A549 (cell line): ENCODE measurements around the gene PPP3CA. TPM values are rescaled to one million over a fixed set of nuclear protein-coding genes. Genes with fewer than 3 reads are reported as not detected.

ENCODE experiments used
- ATAC-seq, 2 experiments: fragments of 200-7000 bp in 1 of 2; fragments of >200 bp in 1 of 2; cut with Nextera tagmentation in 1 of 2; cut with Tn5 transposase in 1 of 2; 3 replicates each; pipeline versions ENCODE4 v1.8.0 to v1.9.1; 2018 to 2020; ENCODE audit warnings: mild to moderate bottlenecking in 1 of 2, moderate library complexity in 1 of 2
- CTCF ChIA-PET: fragments of 300-600 bp; sonication (Branson Sonifier 250); formaldehyde crosslinking; extraction: SDS; loops from one replicate; lab custom pipeline; 2021; ENCODE audit warnings: antibody characterized with exemption, inconsistent platforms; lab: Yijun Ruan, JAX
- POLR2A ChIA-PET: fragments of 350-600 bp; formaldehyde crosslinking; extraction: SDS; loops from one replicate; lab custom pipeline; 2021; ENCODE audit warnings: antibody characterized with exemption, inconsistent platforms; lab: Yijun Ruan, JAX
- DNase-seq, 2 experiments: peaks; one replicate each; pipeline versions ENCODE4 v3.0.0 to v3.0.0-alpha.2; 2011 to 2016; ENCODE audit warnings: low read depth in 1 of 2, low spot score in 1 of 2
- FAIRE-seq: peaks from 2 replicates; lab custom pipeline; 2011; peaks lifted over from hg19 to GRCh38; lab: Jason Lieb, UNC
- H3K27ac ChIP-seq, 2 experiments: fragments of >200 bp; sonication (Bioruptor Twin); formaldehyde crosslinking; 3 replicates each; pipeline ENCODE4 v1.5.1; 2016 to 2017
- H3K4me1 ChIP-seq: fragments of >200 bp; sonication (Bioruptor Twin); formaldehyde crosslinking; 3 replicates; pipeline ENCODE4 v1.6.1; 2016
- H3K4me2 ChIP-seq: fragments of >200 bp; sonication (Bioruptor Twin); formaldehyde crosslinking; 3 replicates; pipeline ENCODE4 v1.6.1; 2016
- H3K4me3 ChIP-seq: fragments of >200 bp; sonication (Bioruptor Twin); formaldehyde crosslinking; 3 replicates; pipeline ENCODE4 v1.5.1; 2016
- H3K9me3 ChIP-seq: fragments of >200 bp; sonication (Bioruptor Twin); formaldehyde crosslinking; 3 replicates; pipeline ENCODE4 v1.6.1; 2016
- BHLHE40 ChIP-seq: IDR thresholded peaks from 2 replicates; pipeline ENCODE4 v1.6.1; 2012; ENCODE audit warnings: low read depth, low read length, inconsistent platforms
- EHMT2 ChIP-seq: fragments of 200-600 bp; sonication (generic); IDR thresholded peaks from 2 replicates; pipeline ENCODE4 v1.6.1; 2016; ENCODE audit warnings: antibody characterized with exemption, low read depth, mild to moderate bottlenecking, moderate library complexity
- ESRRA ChIP-seq: fragments of 150-350 bp; IDR thresholded peaks from 2 replicates; pipeline ENCODE4 v1.6.1; 2014; ENCODE audit warnings: mild to moderate bottlenecking, low read length, borderline replicate concordance
- FOSL2 ChIP-seq, 2 experiments: fragments of 450-650 bp in 1 of 2; fragments of >200 bp in 1 of 2; sonication (Bioruptor Twin) in 1 of 2; formaldehyde crosslinking; IDR thresholded peaks; 2 replicates each; pipeline versions ENCODE4 v1.5.0 to v1.6.1; 2016 to 2020; ENCODE audit warnings: mild to moderate bottlenecking in 1 of 2, moderate library complexity in 1 of 2
- FOXS1 ChIP-seq: fragments of 250-450 bp; sonication (Bioruptor Pico); IDR thresholded peaks from 2 replicates; pipeline ENCODE4 v1.5.0; 2020; ENCODE audit warnings: mild to moderate bottlenecking, moderate library complexity
- HDAC2 ChIP-seq: fragments of 200-600 bp; sonication (generic); IDR thresholded peaks from 2 replicates; pipeline ENCODE4 v1.6.1; 2016
- HES2 ChIP-seq: fragments of >200 bp; sonication (Bioruptor Twin); formaldehyde crosslinking; IDR thresholded peaks from 2 replicates; pipeline ENCODE4 v1.6.1; 2016
- HEYL ChIP-seq: fragments of 250-450 bp; sonication (Bioruptor Pico); IDR thresholded peaks from 2 replicates; pipeline ENCODE4 v1.8.0; 2021; ENCODE audit warnings: mild to moderate bottlenecking, moderate library complexity
- HMGXB4 ChIP-seq: fragments of 250-450 bp; sonication (Bioruptor Pico); IDR thresholded peaks from 2 replicates; pipeline ENCODE4 v1.5.0; 2021; ENCODE audit warnings: mild to moderate bottlenecking, moderate library complexity, borderline replicate concordance
- HOXB5 ChIP-seq: fragments of 250-450 bp; sonication (Bioruptor Pico); IDR thresholded peaks from 2 replicates; pipeline ENCODE4 v1.5.0; 2020; ENCODE audit warnings: mild to moderate bottlenecking, moderate library complexity
- KDM1A ChIP-seq: fragments of 200-600 bp; sonication (generic); IDR thresholded peaks from 2 replicates; pipeline ENCODE4 v1.6.1; 2016; ENCODE audit warnings: low read depth, mild to moderate bottlenecking
- MAFK ChIP-seq: fragments of 450-650 bp; IDR thresholded peaks from 2 replicates; pipeline ENCODE4 v1.6.1; 2014; ENCODE audit not compliant: partially characterized antibody
- MAX ChIP-seq: IDR thresholded peaks from 2 replicates; pipeline ENCODE4 v1.6.1; 2012
- NFE2L2 ChIP-seq: fragments of 150-350 bp; conservative IDR thresholded peaks from 2 replicates; pipeline ENCODE4 v1.6.1; 2014; ENCODE audit warnings: low read length
- RARB ChIP-seq: fragments of 250-450 bp; sonication (Bioruptor Pico); IDR thresholded peaks from 2 replicates; pipeline ENCODE4 v1.8.0; 2021; ENCODE audit warnings: mild to moderate bottlenecking, moderate library complexity
- RFX5 ChIP-seq: fragments of 450-650 bp; IDR thresholded peaks from 2 replicates; pipeline ENCODE4 v1.7.1; 2014; ENCODE audit warnings: antibody characterized with exemption, mild to moderate bottlenecking, moderate library complexity
- SMC3 ChIP-seq: fragments of >200 bp; sonication (Bioruptor Twin); formaldehyde crosslinking; IDR thresholded peaks from 3 replicates; pipeline ENCODE4 v1.6.1; 2018; ENCODE audit warnings: inconsistent platforms
- USF2 ChIP-seq: fragments of 450-650 bp; IDR thresholded peaks from 2 replicates; pipeline ENCODE4 v1.6.1; 2014; ENCODE audit warnings: antibody characterized with exemption
- ZC3H11A ChIP-seq: fragments of 450-650 bp; IDR thresholded peaks from 2 replicates; pipeline ENCODE4 v1.6.1; 2014; ENCODE audit warnings: antibody characterized with exemption, mild to moderate bottlenecking
- ZSCAN20 ChIP-seq: fragments of 250-450 bp; sonication (Bioruptor Pico); IDR thresholded peaks from 2 replicates; pipeline ENCODE4 v1.8.0; 2022; ENCODE audit warnings: mild to moderate bottlenecking, moderate library complexity
- WGBS: methylation state at CpG from one replicate; pipeline ENCODE4 v1.1.6; 2017; ENCODE audit errors: missing lambda C conversion rate; 5-methylcytosine and 5-hydroxymethylcytosine counted together
- polyA plus RNA-seq, 4 experiments: library from polyadenylated mRNA; depleted of rRNA in 3 of 4; stranded (reverse); fragments of >200 nt; fragmentation: RNase III in 1 of 4; extraction: RNeasy Plus Mini Kit Qiagen cat#74134 plus additional on column Dnase treatment in 1 of 4; gene quantifications; 2 replicates in 3 of 4; 3 replicates in 1 of 4; pipeline ENCODE4 v1.2.3, GENCODE V29; 2011 to 2017

PPP3CA gene
- polyA plus RNA-seq, 2 of the 4 experiments (the other 2 are of a cell fraction): 21.4 to 42.4 TPM

- TF ChIP-seq RFX5: no peak
- no peak for TF ChIP-seq NFE2L2
- TF ChIP-seq KDM1A: no peak
- no peak for TF ChIP-seq ESRRA
- TF ChIP-seq HES2: no peak
Measured at GRCh38 chr4:101329592-101329991, 17.7 kb downstream of the PPP3CA start (continued).

GRCh38 chr4:101328063-101328602, 19.2 kb downstream of the PPP3CA start:
- H3K9me3 ChIP-seq: no peaks in the 10 kb centered on the region
- TF ChIP-seq ZC3H11A (no peak), BHLHE40 (no peak), MAFK (no peak)
- DNase-seq (no peak), FAIRE-seq (no peak), ATAC-seq (no peak)
- H3K4me3 ChIP-seq: no peak overlapping the region
- peaks cover 8% of the 10 kb centered on the region; the same call in 2 of the 3 replicates for H3K4me1 ChIP-seq
- no peak overlapping the region for H3K27ac ChIP-seq
- WGBS: 84% methylated on average over 4 of the region's 4 CpGs
- ChIA-PET CTCF (no interaction called here), POLR2A (interaction anchor here (0.6 kb wide), 1 partner anchor 281 kb away, joined by 4 read pairs; no protein-coding TSS in a partner anchor)
- 0 out of 3 replicates have a peak overlapping the region, but pooled peaks have one; percentile 3 for H3K4me2 ChIP-seq

GRCh38 chr4:101326576-101326975, 20.8 kb downstream of the PPP3CA start:
- H3K9me3 ChIP-seq: no peaks in the 10 kb centered on the region
- ChIA-PET POLR2A (interaction anchor here (1.0 kb wide), 1 partner anchor 11 kb away, joined by 3 read pairs; no protein-coding TSS in a partner anchor), CTCF (interaction anchor here (0.6 kb wide), 1 partner anchor 1799 kb away, joined by 3 read pairs; no protein-coding TSS in a partner anchor)
- H3K27ac ChIP-seq: no peak overlapping the region
- H3K4me1 ChIP-seq: peaks cover 10% of the 10 kb centered on the region; the same call in 2 of the 3 replicates
- no peak for TF ChIP-seq ZSCAN20 (CRISPR knock-in tag)
- TF ChIP-seq MAX: no peak
- no peak for TF ChIP-seq ESRRA
- TF ChIP-seq USF2: no peak
- TF ChIP-seq HOXB5 (CRISPR knock-in tag): no peak
- TF ChIP-seq FOXS1: no peak
- no peak for TF ChIP-seq KDM1A
- TF ChIP-seq SMC3: no peak
- TF ChIP-seq RARB (CRISPR knock-in tag): no peak
- TF ChIP-seq EHMT2: no peak
- no peak for TF ChIP-seq HEYL (CRISPR knock-in tag)
- TF ChIP-seq FOSL2 (IDR thresholded peaks at IDR 0.05): no peak
- TF ChIP-seq FOSL2 (CRISPR knock-in tag; IDR thresholded peaks at IDR 0.05): no peak
- TF ChIP-seq HMGXB4 (CRISPR knock-in tag): no peak
- TF ChIP-seq NFE2L2: no peak
- no peak for TF ChIP-seq HDAC2
- WGBS: 85% methylated on average over 1 of the region's 1 CpG
- no peak overlapping the region for H3K4me3 ChIP-seq
- no peak for ATAC-seq
- H3K4me2 ChIP-seq: no peak overlapping the region
- FAIRE-seq: no peak
- no peak for DNase-seq
